Esophagus (tissue), 2 donors: Measurements from ENCODE around the gene DAGLA. TPM values are rescaled to one million over a fixed set of nuclear protein-coding genes. Genes with fewer than 3 reads are reported as not detected.

Experiments used
- H3K27ac ChIP-seq, 2 donors: one replicate each; pipeline ENCODE4 v1.5.1; 2013; ENCODE audit warnings: low read depth in 2 of 2, mild to moderate bottlenecking in 2 of 2, inconsistent platforms in 1 of 2, low read length in 1 of 2, moderate library complexity in 1 of 2
- H3K27me3 ChIP-seq, 2 donors: one replicate each; pipeline ENCODE4 v1.6.1; 2013; ENCODE audit warnings: low read length in 2 of 2, control low read depth in 1 of 2, mild to moderate bottlenecking in 1 of 2; ENCODE audit not compliant: insufficient read depth in 2 of 2, control insufficient read depth in 1 of 2
- H3K36me3 ChIP-seq, 2 donors: one replicate each; pipeline ENCODE4 v1.6.1; 2013; ENCODE audit warnings: low read length in 1 of 2; ENCODE audit not compliant: control insufficient read depth in 2 of 2, insufficient read depth in 2 of 2
- H3K4me1 ChIP-seq, 2 donors: one replicate each; pipeline ENCODE4 v1.6.1; 2013; ENCODE audit warnings: low read length in 1 of 2; ENCODE audit not compliant: control insufficient read depth in 2 of 2, insufficient read depth in 2 of 2
- H3K4me3 ChIP-seq, 2 donors: one replicate each; pipeline ENCODE4 v1.5.1; 2013; ENCODE audit warnings: low read length in 2 of 2, mild to moderate bottlenecking in 2 of 2, low read depth in 1 of 2, moderate library complexity in 1 of 2
- H3K9me3 ChIP-seq, 2 donors: one replicate each; pipeline ENCODE4 v1.6.1; 2013; ENCODE audit warnings: mild to moderate bottlenecking in 2 of 2, low read depth in 1 of 2, low read length in 1 of 2, moderate library complexity in 1 of 2; ENCODE audit not compliant: control insufficient read depth in 2 of 2, insufficient read depth in 1 of 2
- WGBS, 2 donors: extraction: QIAGEN DNeasy Blood & Tissue Kit; methylation state at CpG; one replicate each; pipeline ENCODE4 v1.1.7; 2013; 5-methylcytosine and 5-hydroxymethylcytosine counted together
- polyA plus RNA-seq, 2 donors: library from polyadenylated mRNA; stranded (reverse); fragments of 200-250 nt; gene quantifications; one replicate each; pipeline ENCODE4 v1.2.3, GENCODE V29; 2013
- donor health status: healthy with polysubstance abuse.
- donor health status: Bipolar disorder and iron deficiency.

Gene DAGLA
- polyA plus RNA-seq, 2 donors, result 1.7 to 5.0 TPM

DNA sequence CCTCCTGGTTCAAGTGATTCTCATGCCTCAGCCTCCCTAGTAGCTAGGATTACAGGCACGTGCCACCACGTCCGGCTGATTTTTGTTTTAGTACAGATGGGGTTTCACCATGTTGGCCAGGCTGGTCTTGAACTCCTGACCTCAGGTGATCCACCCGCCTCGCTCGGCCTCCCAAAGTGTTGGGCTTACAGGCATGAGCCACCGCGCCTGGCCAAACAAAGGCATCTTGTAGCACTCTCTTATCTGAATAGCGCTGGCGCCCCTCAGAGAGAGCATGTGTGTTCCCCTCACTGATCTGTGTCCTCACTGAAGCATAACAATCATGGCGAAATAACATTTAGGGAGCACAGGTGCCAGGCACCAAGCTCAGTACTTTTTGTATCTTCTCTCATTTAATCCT is 7.2 kb downstream of the DAGLA start:
- WGBS, 2 donors, result 95 to 96% methylated on average over 11 of the region's 11 CpGs
- Histone ChIP-seq H3K4me3 (no peak overlapping the region), H3K4me1 (peaks cover 13 to 14% of the 10 kb centered on the region in 2 donors), H3K36me3 (no peaks in the 10 kb centered on the region), H3K27ac (no peak overlapping the region), H3K27me3 (no peaks in the 10 kb centered on the region), H3K9me3 (no peaks in the 10 kb centered on the region)

DNA sequence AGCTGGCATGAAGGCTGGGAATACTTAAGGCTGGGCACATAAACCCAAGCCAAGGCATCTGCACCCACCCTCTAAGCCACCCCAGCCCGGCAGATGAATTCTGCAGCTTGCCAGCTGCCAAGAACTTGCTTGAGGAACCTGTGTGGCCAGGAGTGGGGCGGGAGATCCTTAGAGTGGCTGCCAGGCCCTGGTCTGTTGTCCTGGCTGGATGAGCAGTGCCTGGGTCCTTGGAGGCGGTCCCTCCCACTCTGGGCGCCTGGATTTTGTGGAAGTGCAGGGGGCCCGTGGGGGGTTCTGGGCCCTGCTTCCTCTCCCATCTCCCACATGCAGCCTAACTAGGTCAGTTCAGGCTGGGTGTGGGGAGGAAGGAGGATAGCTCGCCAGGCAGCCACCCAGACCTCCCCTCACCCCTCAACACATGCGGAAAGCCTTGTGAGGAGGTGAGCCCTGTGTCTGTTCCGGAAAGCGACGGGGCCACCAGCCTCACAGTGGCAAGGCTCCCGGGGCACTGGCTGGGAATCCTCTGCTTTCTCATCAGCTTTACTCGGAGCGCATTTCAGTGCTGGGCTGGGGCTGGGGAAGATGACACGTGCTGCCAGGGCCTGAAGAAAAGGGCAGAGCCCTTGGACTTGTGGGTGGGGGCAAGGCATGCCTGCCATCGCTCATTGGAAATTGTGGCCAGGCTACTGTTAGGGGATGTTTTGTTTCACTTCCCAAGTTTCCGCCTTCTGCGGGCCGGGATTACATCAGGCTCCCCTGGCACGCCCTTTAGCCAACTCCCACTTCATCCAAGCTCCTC is 8.4 kb downstream of the DAGLA start:
- Histone ChIP-seq H3K4me1 (peaks cover 10 to 16% of the 10 kb centered on the region in 2 donors), H3K36me3 (no peaks in the 10 kb centered on the region), H3K27ac (peak overlapping the region; percentile 89 to 93), H3K4me3 (peak overlapping the region in 1 of 2 donors; percentile 7), H3K9me3 (no peaks in the 10 kb centered on the region), H3K27me3 (no peaks in the 10 kb centered on the region)
- WGBS, 2 donors, result 37 to 40% methylated on average over 19 of the region's 19 CpGs

DNA sequence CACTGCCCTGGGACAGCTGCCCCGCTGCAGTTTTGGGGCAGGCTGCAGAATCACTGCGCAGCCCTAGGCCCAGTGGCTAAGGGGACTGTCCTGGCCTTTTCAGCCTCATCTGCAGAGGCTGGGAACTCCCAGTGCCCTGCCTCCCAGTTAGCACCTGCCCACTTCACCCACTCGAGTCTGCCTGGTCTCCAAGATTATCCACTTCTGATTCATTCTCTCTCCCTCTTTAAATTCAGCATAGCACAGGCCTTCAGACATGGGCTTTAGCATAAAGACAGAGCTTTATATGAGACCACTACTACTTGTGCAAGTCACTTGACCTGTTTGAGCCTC is 8.9 kb downstream of the DAGLA start:
- Histone ChIP-seq H3K36me3 (no peaks in the 10 kb centered on the region), H3K27me3 (no peaks in the 10 kb centered on the region), H3K9me3 (no peaks in the 10 kb centered on the region), H3K4me1 (peaks cover 15 to 21% of the 10 kb centered on the region in 2 donors), H3K4me3 (no peak overlapping the region), H3K27ac (peak overlapping the region; percentile 89 to 93)
- WGBS, 2 donors, result 37 to 47% methylated on average over 3 of the region's 3 CpGs

DNA sequence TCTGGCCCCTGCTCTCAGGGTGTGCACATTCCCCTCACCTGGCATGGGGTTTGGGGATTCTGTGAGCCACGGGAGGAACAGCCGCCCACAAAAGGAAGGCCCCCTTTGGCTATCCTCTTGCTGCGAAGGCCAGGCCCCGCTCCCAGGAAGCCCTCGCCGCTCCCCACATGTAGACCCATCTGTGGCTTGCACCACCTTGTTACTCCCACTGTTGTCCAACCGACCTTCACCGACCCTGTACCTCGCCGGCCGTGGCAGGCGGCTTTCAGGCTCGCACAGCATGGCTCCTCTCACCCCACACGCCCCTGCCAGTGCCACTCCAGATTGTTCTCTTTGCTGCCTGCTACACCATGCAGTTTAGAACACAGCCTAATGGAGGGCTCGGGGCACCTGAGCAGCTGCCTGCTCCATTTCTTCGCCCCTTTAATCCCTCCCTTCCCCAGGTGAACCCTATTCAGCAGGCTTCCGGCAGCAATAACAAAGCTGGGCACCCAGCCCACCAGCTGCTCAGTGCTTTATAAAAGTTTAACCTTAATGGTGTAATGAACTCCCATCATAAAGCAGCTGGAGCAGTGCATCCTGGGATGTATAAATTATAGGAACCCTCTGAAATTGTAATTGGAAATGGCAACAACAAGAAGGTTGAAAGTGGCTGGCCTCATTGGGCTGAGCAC is 10.7 kb downstream of the DAGLA start:
- peaks cover 24 to 27% of the 10 kb centered on the region in 2 donors for H3K4me1 ChIP-seq

DNA sequence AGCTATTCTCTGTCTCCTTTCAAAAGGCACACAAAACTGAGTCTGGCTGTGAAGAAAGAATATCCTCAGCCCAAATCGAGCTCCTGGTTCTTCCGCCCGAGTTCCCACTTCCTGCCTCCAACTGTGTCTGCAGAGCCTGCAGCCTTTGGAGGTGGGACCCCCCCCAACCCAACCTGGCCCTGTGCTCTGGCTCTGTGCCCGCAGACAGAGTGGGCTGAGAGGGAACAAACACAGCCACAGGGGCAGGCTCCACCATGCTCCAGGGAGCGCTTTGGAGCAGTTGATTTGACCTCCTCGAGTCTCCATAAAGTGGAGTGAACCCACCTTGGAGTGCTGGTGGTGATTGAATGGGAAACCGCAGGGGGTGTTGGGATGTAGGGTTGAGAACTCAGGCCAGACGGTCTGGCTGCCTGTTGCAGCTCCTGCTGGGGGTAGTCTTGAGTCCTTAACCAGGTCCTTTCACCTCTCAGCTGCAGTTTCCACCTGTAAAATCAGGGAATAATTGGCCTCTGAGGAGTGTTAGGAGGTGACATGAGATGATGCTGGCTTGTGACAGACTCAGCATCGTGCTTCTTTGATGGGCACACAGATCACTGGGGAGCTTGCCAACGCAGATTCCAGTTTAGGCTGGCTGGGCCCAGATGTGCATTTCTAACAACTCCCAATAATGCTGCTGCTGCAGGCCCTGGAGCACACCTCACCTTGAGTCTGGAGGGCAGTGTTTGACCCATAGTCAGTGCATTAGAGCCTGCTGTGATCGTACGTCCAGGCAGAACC is 11.4 kb downstream of the DAGLA start:
- Histone ChIP-seq H3K4me1 (peaks cover 25 to 33% of the 10 kb centered on the region in 2 donors), H3K9me3 (no peaks in the 10 kb centered on the region), H3K27me3 (no peaks in the 10 kb centered on the region), H3K36me3 (no peaks in the 10 kb centered on the region), H3K27ac (no peak overlapping the region), H3K4me3 (no peak overlapping the region)
- 73% methylated on average over 12 of the region's 12 CpGs for WGBS, 2 donors

More for the DNA sequence above, 10.7 kb downstream of the DAGLA start:
- WGBS, 2 donors, result 88 to 90% methylated on average over 17 of the region's 17 CpGs
- Histone ChIP-seq H3K36me3 (no peaks in the 10 kb centered on the region), H3K9me3 (no peaks in the 10 kb centered on the region), H3K27me3 (no peaks in the 10 kb centered on the region), H3K4me3 (no peak overlapping the region), H3K27ac (no peak overlapping the region)

DNA sequence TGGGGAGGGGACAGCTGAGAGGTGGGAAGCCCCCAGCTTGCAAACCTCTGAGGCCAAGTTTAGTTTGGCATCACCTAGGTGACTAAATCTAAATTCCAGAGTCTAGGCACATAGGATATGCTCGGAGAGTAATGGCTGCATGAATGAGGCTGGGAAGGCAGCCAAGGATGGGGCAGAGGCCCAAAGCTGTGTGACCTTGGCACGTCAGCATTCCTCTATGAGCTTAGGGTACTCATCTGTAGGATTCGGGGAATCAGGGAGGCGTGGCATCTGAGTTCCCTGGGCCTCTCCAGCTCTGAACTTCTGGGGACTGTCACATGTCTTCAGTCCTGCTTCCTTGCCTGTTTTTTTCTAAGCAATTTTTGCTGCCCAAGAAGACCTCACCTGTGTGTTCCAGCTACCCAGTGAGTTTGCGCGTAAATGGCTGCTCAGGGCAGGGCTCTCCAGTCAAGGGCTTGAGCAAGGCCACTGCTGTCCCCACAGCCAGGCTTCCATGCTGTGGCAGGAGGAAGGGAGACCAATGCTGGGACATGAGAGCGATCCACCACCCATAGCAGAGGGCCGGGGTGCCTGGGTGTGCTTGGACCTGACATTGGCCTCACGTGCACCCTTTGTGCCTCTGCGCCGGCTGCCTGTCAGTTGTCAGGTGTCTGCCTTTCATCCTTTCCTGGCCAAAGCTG is 13.9 kb downstream of the DAGLA start:
- H3K27me3 ChIP-seq, result no peaks in the 10 kb centered on the region
- H3K4me1 ChIP-seq, result peaks cover 28 to 48% of the 10 kb centered on the region in 2 donors
- H3K4me3 ChIP-seq, result no peak overlapping the region
- WGBS, 2 donors, result 71 to 73% methylated on average over 11 of the region's 11 CpGs
- H3K36me3 ChIP-seq, result no peaks in the 10 kb centered on the region
- peak overlapping the region; percentile 27 to 47 for H3K27ac ChIP-seq
- no peaks in the 10 kb centered on the region for H3K9me3 ChIP-seq

DNA sequence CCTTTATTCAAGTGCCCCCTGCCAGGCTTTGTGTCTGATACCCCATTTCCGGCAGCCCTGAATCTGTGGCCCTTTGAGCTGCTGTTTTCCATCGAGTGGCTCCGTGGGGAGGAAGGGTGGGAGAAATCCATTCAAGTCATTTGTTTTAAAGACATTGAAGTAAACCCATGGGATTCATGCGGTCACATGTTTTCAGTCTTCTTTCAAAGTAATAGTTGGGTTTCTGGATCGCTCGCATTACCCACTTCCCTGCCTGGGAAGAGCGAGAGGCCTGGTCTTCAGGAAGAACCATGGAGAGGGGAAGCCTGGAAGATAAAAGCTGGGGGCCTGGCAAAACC is 14.4 kb downstream of the DAGLA start:
- Histone ChIP-seq H3K36me3 (no peaks in the 10 kb centered on the region), H3K4me1 (peaks cover 33 to 53% of the 10 kb centered on the region in 2 donors), H3K4me3 (no peak overlapping the region), H3K9me3 (no peaks in the 10 kb centered on the region), H3K27ac (peak overlapping the region; percentile 88 to 91), H3K27me3 (no peaks in the 10 kb centered on the region)
- WGBS, 2 donors, result 86% methylated on average over 7 of the region's 7 CpGs

DNA sequence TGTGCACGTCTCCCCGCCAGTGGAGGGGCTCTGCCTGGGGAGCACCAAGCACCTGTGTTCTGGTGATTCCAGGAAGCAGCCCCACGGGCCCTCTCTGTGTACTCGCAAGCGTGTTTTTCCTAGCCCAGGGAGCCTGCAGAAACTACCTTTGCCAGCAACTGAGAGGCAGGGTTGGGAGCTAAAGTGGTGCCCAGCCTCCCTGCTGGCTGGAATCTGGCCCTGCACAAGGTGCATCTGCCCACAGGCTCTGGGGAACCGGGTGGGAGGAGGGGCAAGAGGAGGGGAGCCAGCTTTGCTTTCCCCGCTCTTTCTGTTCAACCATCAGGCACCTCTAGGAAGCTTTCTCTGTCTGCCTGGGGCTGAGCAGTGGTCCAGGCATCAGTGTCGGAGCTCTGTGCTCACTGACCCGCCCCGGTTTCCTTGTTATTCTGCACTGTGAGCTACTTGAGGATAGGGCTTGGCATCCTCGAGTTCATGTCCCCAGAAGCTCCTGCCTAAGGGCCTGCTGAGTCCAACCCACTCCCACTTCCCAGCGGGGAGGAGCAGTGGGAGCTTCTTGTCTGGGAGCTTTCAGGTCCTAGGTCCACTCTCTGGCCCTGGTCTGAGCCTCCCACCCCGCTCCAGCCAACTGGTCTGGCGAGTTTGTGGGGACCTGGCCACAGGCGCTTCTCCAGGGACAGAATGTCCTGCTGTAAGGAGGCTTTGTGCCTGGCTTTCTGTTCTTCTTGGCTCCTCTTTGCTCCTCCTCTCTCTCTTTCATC is 14.9 kb downstream of the DAGLA start:
- Histone ChIP-seq H3K4me1 (peaks cover 37 to 58% of the 10 kb centered on the region in 2 donors), H3K9me3 (no peaks in the 10 kb centered on the region), H3K27ac (peak overlapping the region; percentile 88 to 91), H3K4me3 (no peak overlapping the region), H3K27me3 (no peaks in the 10 kb centered on the region), H3K36me3 (no peaks in the 10 kb centered on the region)
- WGBS, 2 donors, result 41 to 56% methylated on average over 15 of the region's 15 CpGs

DNA sequence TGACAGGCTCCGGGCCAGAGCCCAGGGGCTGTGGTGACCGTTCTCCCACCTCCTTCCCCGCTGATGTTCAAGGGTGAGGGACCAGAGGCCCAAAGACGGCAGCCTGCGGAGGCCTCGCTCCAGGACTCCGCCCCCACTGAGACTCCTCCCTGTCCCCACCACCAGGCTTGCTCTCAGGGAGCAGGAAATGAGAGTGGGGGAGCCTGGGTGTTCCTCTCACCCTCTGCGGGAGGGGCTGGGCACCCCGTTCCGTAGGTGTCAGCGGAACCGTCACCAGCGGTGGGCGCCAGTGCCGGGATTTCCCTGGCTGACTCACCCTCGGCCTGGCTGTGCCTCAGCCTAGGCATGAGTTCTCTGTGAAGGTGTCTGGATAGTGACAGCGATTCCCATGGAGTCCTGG is 15.7 kb downstream of the DAGLA start:
- Histone ChIP-seq H3K4me1 (peaks cover 34 to 65% of the 10 kb centered on the region in 2 donors), H3K9me3 (no peaks in the 10 kb centered on the region), H3K27me3 (no peaks in the 10 kb centered on the region), H3K4me3 (no peak overlapping the region), H3K27ac (peak overlapping the region; percentile 88 to 91), H3K36me3 (no peaks in the 10 kb centered on the region)
- 5 to 7% methylated on average over 16 to 17 of the region's 17 CpGs for WGBS, 2 donors
